K562 (cell line): ENCODE data around the gene SDSL. TPM values are rescaled to one million over a fixed set of nuclear protein-coding genes. Genes with fewer than 3 reads are reported as not detected.

ENCODE experiments used
- ATAC-seq: fragments of 200-7000 bp; cut with Tn5 transposase; 3 replicates; pipeline ENCODE4 v1.9.1; 2020; ENCODE audit warnings: moderate library complexity
- BruUV-seq: library from RNA; stranded (reverse); fragments of 400-500 nt; replicated peaks from 2 replicates; lab custom pipeline; 2021; lab: Mats Ljungman, UMichigan
- CTCF ChIA-PET: fragments of 300-600 bp; formaldehyde crosslinking; extraction: SDS; loops from one replicate; lab custom pipeline; 2021; ENCODE audit warnings: low intra/inter-chr PET ratio; lab: Yijun Ruan, JAX
- POLR2A ChIA-PET: fragments of 300-600, 350-650 bp; sonication (Branson Sonifier 250); formaldehyde crosslinking; extraction: SDS; loops from one replicate; lab custom pipeline; 2021; ENCODE audit warnings: antibody characterized with exemption, inconsistent platforms; lab: Yijun Ruan, JAX
- DNase-seq, 4 experiments: peaks; one replicate each; pipeline versions ENCODE4 v3.0.0 to v3.0.0-alpha.2; 2011 to 2018; ENCODE audit warnings: low spot score in 3 of 4, mixed read lengths in 3 of 4; ENCODE audit errors: extremely low read depth in 1 of 4
- FAIRE-seq: peaks from 2 replicates; lab custom pipeline; 2011; peaks lifted over from hg19 to GRCh38; lab: Jason Lieb, UNC
- H2AFZ ChIP-seq: 2 replicates; pipeline ENCODE4 v1.6.0; 2011; ENCODE audit warnings: low read depth, low read length, control low read depth, inconsistent platforms
- H3K27ac ChIP-seq: fragments of 200-600 bp; 3 replicates; pipeline ENCODE4 v1.8.0; 2011; ENCODE audit warnings: low read depth, mild to moderate bottlenecking, control low read depth, inconsistent platforms, low read length, moderate library complexity, mixed read lengths; ENCODE audit errors: extremely low read depth
- H3K27me3 ChIP-seq, 2 experiments: fragments of 300-600 bp in 1 of 2; 2 replicates in 1 of 2; 3 replicates in 1 of 2; pipeline versions ENCODE4 v1.6.0 to v1.8.0; 2011; ENCODE audit warnings: inconsistent platforms in 2 of 2, low read length in 2 of 2, mild to moderate bottlenecking in 1 of 2, mixed read lengths in 1 of 2, moderate library complexity in 1 of 2; ENCODE audit not compliant: control insufficient read depth in 2 of 2, insufficient read depth in 2 of 2
- H3K36me3 ChIP-seq: fragments of 300-600 bp; 3 replicates; pipeline ENCODE4 v1.8.0; 2011; ENCODE audit warnings: mild to moderate bottlenecking, low read length, inconsistent platforms; ENCODE audit not compliant: control insufficient read depth, insufficient read depth
- H3K4me1 ChIP-seq, 2 experiments: fragments of 200-600 bp in 1 of 2; replicated peaks in 1 of 2; 2 replicates in 1 of 2; 3 replicates in 1 of 2; pipeline versions ENCODE4 v1.5.1 to v1.8.0; 2011; ENCODE audit warnings: inconsistent platforms in 2 of 2, low read length in 2 of 2, mild to moderate bottlenecking in 1 of 2, mixed read lengths in 1 of 2, moderate library complexity in 1 of 2; ENCODE audit not compliant: control insufficient read depth in 2 of 2, insufficient read depth in 2 of 2
- H3K4me2 ChIP-seq: 2 replicates; pipeline ENCODE4 v1.6.1; 2011; ENCODE audit warnings: low read length, control low read depth, inconsistent platforms, mixed read lengths; ENCODE audit not compliant: insufficient read depth
- H3K4me3 ChIP-seq: fragments of 200-600 bp; sonication (generic), shearing (Covaris generic); 2 replicates; pipeline ENCODE4 v1.5.1; 2016; ENCODE audit warnings: control low read depth, inconsistent platforms
- H3K79me2 ChIP-seq: fragments of 200-600 bp; 3 replicates; pipeline ENCODE4 v1.8.0; 2011; ENCODE audit warnings: low read length, inconsistent platforms; ENCODE audit not compliant: control insufficient read depth, insufficient read depth
- H3K9ac ChIP-seq, 2 experiments: 2 replicates each; pipeline versions ENCODE4 v1.6.0 to v1.6.1; 2011; ENCODE audit warnings: low read depth in 2 of 2, low read length in 2 of 2, control low read depth in 1 of 2, inconsistent platforms in 1 of 2, mild to moderate bottlenecking in 1 of 2, mixed read lengths in 1 of 2; ENCODE audit not compliant: insufficient read depth in 1 of 2
- H3K9me1 ChIP-seq: one replicate; pipeline ENCODE4 v1.6.0; 2011; ENCODE audit warnings: inconsistent platforms, mild to moderate bottlenecking, low read length, moderate library complexity; ENCODE audit not compliant: control insufficient read depth, insufficient read depth
- H3K9me3 ChIP-seq: replicated peaks from 2 replicates; pipeline ENCODE4 v1.5.1; 2011; ENCODE audit warnings: low read depth, low read length, inconsistent platforms; ENCODE audit not compliant: control insufficient read depth, insufficient read depth
- H4K20me1 ChIP-seq: replicated peaks from 2 replicates; pipeline ENCODE4 v1.6.1; 2011; ENCODE audit warnings: low read length, inconsistent platforms, mixed read lengths; ENCODE audit not compliant: control insufficient read depth, insufficient read depth
- CC2D1A ChIP-seq: fragments of 450-650 bp; IDR thresholded peaks from 2 replicates; pipeline ENCODE4 v1.6.1; 2017; ENCODE audit warnings: mild to moderate bottlenecking
- DACH1 ChIP-seq: fragments of 450-650 bp; IDR thresholded peaks from 2 replicates; pipeline ENCODE4 v1.6.1; 2018; ENCODE audit not compliant: partially characterized antibody
- ETV5 ChIP-seq: sonication (generic); formaldehyde crosslinking; IDR thresholded peaks from 2 replicates; pipeline ENCODE4 v1.4.0; 2020; ENCODE audit warnings: low read depth, mild to moderate bottlenecking, missing genetic modification reagents
- HDAC1 ChIP-seq, 2 experiments: fragments of 450-650 bp; IDR thresholded peaks; 2 replicates each; pipeline ENCODE4 v1.6.1; 2016 to 2017; ENCODE audit warnings: inconsistent platforms in 1 of 2, mild to moderate bottlenecking in 1 of 2, moderate library complexity in 1 of 2
- MAFG ChIP-seq: fragments of 450-650 bp; conservative IDR thresholded peaks from 2 replicates; pipeline ENCODE4 v1.6.1; 2016; ENCODE audit warnings: missing genetic modification characterization, missing compliant biosample characterization
- MEIS2 ChIP-seq: fragments of 450-650 bp; IDR thresholded peaks from 2 replicates; pipeline ENCODE4 v1.6.1; 2014; ENCODE audit warnings: mild to moderate bottlenecking; ENCODE audit not compliant: partially characterized antibody
- MNT ChIP-seq, 2 experiments: fragments of 450-650 bp; conservative IDR thresholded peaks; 2 replicates each; pipeline ENCODE4 v1.6.1; 2017; ENCODE audit warnings: mild to moderate bottlenecking in 2 of 2, moderate library complexity in 2 of 2
- NRF1 ChIP-seq, 2 experiments: fragments of 450-650 bp; IDR thresholded peaks in 1 of 2; conservative IDR thresholded peaks in 1 of 2; 2 replicates each; pipeline ENCODE4 v1.6.1; 2014; ENCODE audit warnings: mild to moderate bottlenecking in 2 of 2
- PHF8 ChIP-seq: fragments of 200-600 bp; sonication (generic); IDR thresholded peaks from 2 replicates; pipeline ENCODE4 v1.6.1; 2012; ENCODE audit warnings: mixed run types, mild to moderate bottlenecking, inconsistent platforms, low read length, moderate library complexity, borderline replicate concordance
- PKNOX1 ChIP-seq: fragments of 450-650 bp; IDR thresholded peaks from 2 replicates; pipeline ENCODE4 v1.6.1; 2016
- SAP30 ChIP-seq: fragments of 200-600 bp; sonication (generic); IDR thresholded peaks from 2 replicates; pipeline ENCODE4 v1.6.1; 2012; ENCODE audit warnings: borderline replicate concordance, low read depth, mild to moderate bottlenecking, moderate library complexity, low read length, control low read depth, inconsistent platforms; ENCODE audit not compliant: insufficient read depth, poor library complexity, severe bottlenecking
- WGBS: fragments of 100-300 bp; shearing (Covaris generic); methylation state at CpG from one replicate; pipeline ENCODE4 v1.1.6; 2016; ENCODE audit warnings: low coverage, mixed read lengths; ENCODE audit not compliant: insufficient coverage; ENCODE audit errors: missing lambda C conversion rate; 5-methylcytosine and 5-hydroxymethylcytosine counted together
- in situ Hi-C: fragments of 300-500 bp; cut with MboI; formaldehyde crosslinking; loops from 4 replicates; pipeline ENCODE4 v1.15.0; 2018; ENCODE audit warnings: inconsistent platforms, mixed read lengths
- intact Hi-C: fragments of 100-400 bp; cut with micrococcal nuclease; formaldehyde crosslinking; loops from 2 replicates; pipeline ENCODE4 v1.14.2; 2022
- polyA plus RNA-seq, 8 experiments: library from polyadenylated mRNA; depleted of rRNA in 4 of 8; stranded (reverse) in 5 of 8; unstranded in 3 of 8; fragments of >200 nt; fragmentation: Nextera tagmentation in 2 of 8; fragmentation: Illumina TruSeq in 1 of 8; extraction: Ambion mirVana in 2 of 8; extraction: Trizol in 1 of 8; gene quantifications; 2 replicates each; pipeline versions ENCODE4 v1.2.1 to v1.2.3, GENCODE V29; 2011 to 2014; ENCODE audit warnings: inconsistent platforms in 1 of 8, missing spikeins in 1 of 8
- total RNA-seq, 7 experiments: library from RNA; depleted of rRNA in 6 of 7; stranded (reverse); fragments of >200 nt in 6 of 7; fragmentation: Illumina TruSeq in 2 of 7; extraction: Trizol in 2 of 7; gene quantifications; 2 replicates each; pipeline versions ENCODE4 v1.2.1 to v1.2.3, GENCODE V29; 2011 to 2021; ENCODE audit warnings: low replicate concordance in 1 of 7
- TF ChIP-seq, protein P1 (sequence below): IDR thresholded peaks from 2 replicates; pipeline ENCODE4 v1.6.1; 2016; ENCODE audit warnings: missing genetic modification characterization, missing compliant biosample characterization
- TF ChIP-seq, protein P2 (sequence below): fragments of 450-650 bp; IDR thresholded peaks from 2 replicates; pipeline ENCODE4 v1.6.1; 2018; ENCODE audit not compliant: partially characterized antibody

SDSL gene
- total and polyA plus RNA-seq, 9 of the 15 experiments (the other 6 are each of a cell fraction or from before 2014, with no cell fraction given): 0.31 to 11.0 (median 7.4) TPM

DNA sequence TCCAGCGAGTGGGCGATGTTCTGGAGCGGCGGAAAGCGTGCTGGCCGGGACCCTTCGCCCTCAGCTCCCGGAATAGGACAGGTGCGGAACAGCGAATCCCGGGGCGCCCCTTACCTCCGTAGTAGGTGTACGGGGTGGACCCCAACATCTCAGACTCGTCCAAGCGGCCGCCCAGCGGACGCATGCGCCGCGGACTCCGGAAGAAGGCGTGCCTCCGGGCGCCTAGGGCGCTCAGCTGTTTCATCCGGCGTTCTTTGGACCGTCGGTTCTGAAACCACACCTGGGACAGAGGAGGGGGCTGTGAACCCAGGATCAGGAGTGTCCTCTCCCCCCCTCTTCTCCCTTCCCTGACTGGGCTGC lies 44.9 kb downstream of the SDSL start:
- FAIRE-seq (no peak), DNase-seq (peak in 3 of 4 experiments; percentile 33 to 57 (median 55)), ATAC-seq (peak; percentile 50)
- 8% methylated on average over 22 of the region's 31 CpGs for WGBS
- Histone ChIP-seq H3K9ac (peak overlapping the region in 1 of 2 experiments; percentile 85; a peak in 2 of 4 replicates), H4K20me1 (peaks cover 24% of the 10 kb centered on the region), H3K27me3 (peaks cover 71 to 90% of the 10 kb centered on the region in 2 experiments), H3K36me3 (no peaks in the 10 kb centered on the region), H3K27ac (no peak overlapping the region), H3K4me3 (peak overlapping the region; percentile 36), H3K9me1 (no peaks in the 10 kb centered on the region), H3K4me1 (peaks cover 0 to 67% of the 10 kb centered on the region in 2 experiments; a peak in 3 of 5 replicates), H2AFZ (peak overlapping the region; percentile 78), H3K9me3 (no peaks in the 10 kb centered on the region), H3K79me2 (no peaks in the 10 kb centered on the region), H3K4me2 (peak overlapping the region; percentile 67)
- ChIA-PET POLR2A (no interaction called here), CTCF (interaction anchor here (0.6 kb wide), 1 partner anchor 25 kb away, joined by 4 read pairs; no protein-coding TSS in a partner anchor)
- in situ Hi-C loops: no loop called here
- intact Hi-C loops: loop anchor here (10.0 kb wide), 1 partner anchor 118 kb away; no protein-coding TSS in a partner anchor
- BruUV-seq: no TSS peak
- TF ChIP-seq MNT (conservative IDR thresholded peaks at IDR 0.05): peak in 1 of 2 experiments; percentile 18; a peak in 1 of 4 replicates
- TF ChIP-seq NRF1 (conservative IDR thresholded peaks at IDR 0.05 in 1 of 2, IDR thresholded peaks at IDR 0.05 in 1 of 2): peak; percentile 92 to 93
- no peak for TF ChIP-seq MAFG (tag)
- no peak for TF ChIP-seq PKNOX1
- peak; percentile 62 for TF ChIP-seq DACH1
- TF ChIP-seq, protein P1, sequence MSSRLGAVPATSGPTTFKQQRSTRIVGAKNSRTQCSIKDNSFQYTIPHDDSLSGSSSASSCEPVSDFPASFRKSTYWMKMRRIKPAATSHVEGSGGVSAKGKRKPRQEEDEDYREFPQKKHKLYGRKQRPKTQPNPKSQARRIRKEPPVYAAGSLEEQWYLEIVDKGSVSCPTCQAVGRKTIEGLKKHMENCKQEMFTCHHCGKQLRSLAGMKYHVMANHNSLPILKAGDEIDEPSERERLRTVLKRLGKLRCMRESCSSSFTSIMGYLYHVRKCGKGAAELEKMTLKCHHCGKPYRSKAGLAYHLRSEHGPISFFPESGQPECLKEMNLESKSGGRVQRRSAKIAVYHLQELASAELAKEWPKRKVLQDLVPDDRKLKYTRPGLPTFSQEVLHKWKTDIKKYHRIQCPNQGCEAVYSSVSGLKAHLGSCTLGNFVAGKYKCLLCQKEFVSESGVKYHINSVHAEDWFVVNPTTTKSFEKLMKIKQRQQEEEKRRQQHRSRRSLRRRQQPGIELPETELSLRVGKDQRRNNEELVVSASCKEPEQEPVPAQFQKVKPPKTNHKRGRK (tag): no peak
- TF ChIP-seq PHF8: peak; percentile 48; the same call in 1 of the 2 replicates
- TF ChIP-seq SAP30: peak; percentile 68
- TF ChIP-seq, protein P2, sequence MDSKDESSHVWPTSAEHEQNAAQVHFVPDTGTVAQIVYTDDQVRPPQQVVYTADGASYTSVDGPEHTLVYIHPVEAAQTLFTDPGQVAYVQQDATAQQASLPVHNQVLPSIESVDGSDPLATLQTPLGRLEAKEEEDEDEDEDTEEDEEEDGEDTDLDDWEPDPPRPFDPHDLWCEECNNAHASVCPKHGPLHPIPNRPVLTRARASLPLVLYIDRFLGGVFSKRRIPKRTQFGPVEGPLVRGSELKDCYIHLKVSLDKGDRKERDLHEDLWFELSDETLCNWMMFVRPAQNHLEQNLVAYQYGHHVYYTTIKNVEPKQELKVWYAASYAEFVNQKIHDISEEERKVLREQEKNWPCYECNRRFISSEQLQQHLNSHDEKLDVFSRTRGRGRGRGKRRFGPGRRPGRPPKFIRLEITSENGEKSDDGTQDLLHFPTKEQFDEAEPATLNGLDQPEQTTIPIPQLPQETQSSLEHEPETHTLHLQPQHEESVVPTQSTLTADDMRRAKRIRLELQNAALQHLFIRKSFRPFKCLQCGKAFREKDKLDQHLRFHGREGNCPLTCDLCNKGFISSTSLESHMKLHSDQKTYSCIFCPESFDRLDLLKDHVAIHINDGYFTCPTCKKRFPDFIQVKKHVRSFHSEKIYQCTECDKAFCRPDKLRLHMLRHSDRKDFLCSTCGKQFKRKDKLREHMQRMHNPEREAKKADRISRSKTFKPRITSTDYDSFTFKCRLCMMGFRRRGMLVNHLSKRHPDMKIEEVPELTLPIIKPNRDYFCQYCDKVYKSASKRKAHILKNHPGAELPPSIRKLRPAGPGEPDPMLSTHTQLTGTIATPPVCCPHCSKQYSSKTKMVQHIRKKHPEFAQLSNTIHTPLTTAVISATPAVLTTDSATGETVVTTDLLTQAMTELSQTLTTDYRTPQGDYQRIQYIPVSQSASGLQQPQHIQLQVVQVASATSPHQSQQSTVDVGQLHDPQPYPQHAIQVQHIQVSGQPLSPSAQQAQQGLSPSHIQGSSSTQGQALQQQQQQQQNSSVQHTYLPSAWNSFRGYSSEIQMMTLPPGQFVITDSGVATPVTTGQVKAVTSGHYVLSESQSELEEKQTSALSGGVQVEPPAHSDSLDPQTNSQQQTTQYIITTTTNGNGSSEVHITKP: peak; percentile 83
- TF ChIP-seq CC2D1A: no peak
- TF ChIP-seq ETV5 (CRISPR knock-in tag): peak; percentile 58
- 0 out of 4 replicates have a peak, but pooled peaks of 1 of the 2 experiments have one; percentile 5 for TF ChIP-seq HDAC1 (IDR thresholded peaks at IDR 0.05)
- peak; percentile 16 for TF ChIP-seq MEIS2
